K562 (cell line): ENCODE measurements around the gene CLPSL2. TPM values are rescaled to one million over a fixed set of nuclear protein-coding genes. Genes with fewer than 3 reads are reported as not detected.
A peak's percentile ranks its signal among the peaks of the same experiment; 100 is the strongest.

Source experiments
- ATAC-seq: fragments of 200-7000 bp; cut with Tn5 transposase; 3 replicates; pipeline ENCODE4 v1.9.1; 2020; ENCODE audit warnings: moderate library complexity
- BruUV-seq: library from RNA; stranded (reverse); fragments of 400-500 nt; replicated peaks from 2 replicates; lab custom pipeline; 2021; lab: Mats Ljungman, UMichigan
- CTCF ChIA-PET: fragments of 300-600 bp; formaldehyde crosslinking; extraction: SDS; loops from one replicate; lab custom pipeline; 2021; ENCODE audit warnings: low intra/inter-chr PET ratio; lab: Yijun Ruan, JAX
- POLR2A ChIA-PET: fragments of 300-600, 350-650 bp; sonication (Branson Sonifier 250); formaldehyde crosslinking; extraction: SDS; loops from one replicate; lab custom pipeline; 2021; ENCODE audit warnings: antibody characterized with exemption, inconsistent platforms; lab: Yijun Ruan, JAX
- DNase-seq, 4 experiments: peaks; one replicate each; pipeline versions ENCODE4 v3.0.0 to v3.0.0-alpha.2; 2011 to 2018; ENCODE audit warnings: low spot score in 3 of 4, mixed read lengths in 3 of 4; ENCODE audit errors: extremely low read depth in 1 of 4
- FAIRE-seq: peaks from 2 replicates; lab custom pipeline; 2011; peaks lifted over from hg19 to GRCh38; lab: Jason Lieb, UNC
- H2AFZ ChIP-seq: 2 replicates; pipeline ENCODE4 v1.6.0; 2011; ENCODE audit warnings: low read depth, low read length, control low read depth, inconsistent platforms
- H3K27ac ChIP-seq: fragments of 200-600 bp; 3 replicates; pipeline ENCODE4 v1.8.0; 2011; ENCODE audit warnings: low read depth, mild to moderate bottlenecking, control low read depth, inconsistent platforms, low read length, moderate library complexity, mixed read lengths; ENCODE audit errors: extremely low read depth
- H3K27me3 ChIP-seq, 2 experiments: fragments of 300-600 bp in 1 of 2; 2 replicates in 1 of 2; 3 replicates in 1 of 2; pipeline versions ENCODE4 v1.6.0 to v1.8.0; 2011; ENCODE audit warnings: inconsistent platforms in 2 of 2, low read length in 2 of 2, mild to moderate bottlenecking in 1 of 2, mixed read lengths in 1 of 2, moderate library complexity in 1 of 2; ENCODE audit not compliant: control insufficient read depth in 2 of 2, insufficient read depth in 2 of 2
- H3K36me3 ChIP-seq: fragments of 300-600 bp; 3 replicates; pipeline ENCODE4 v1.8.0; 2011; ENCODE audit warnings: mild to moderate bottlenecking, low read length, inconsistent platforms; ENCODE audit not compliant: control insufficient read depth, insufficient read depth
- H3K4me1 ChIP-seq, 2 experiments: fragments of 200-600 bp in 1 of 2; replicated peaks in 1 of 2; 2 replicates in 1 of 2; 3 replicates in 1 of 2; pipeline versions ENCODE4 v1.5.1 to v1.8.0; 2011; ENCODE audit warnings: inconsistent platforms in 2 of 2, low read length in 2 of 2, mild to moderate bottlenecking in 1 of 2, mixed read lengths in 1 of 2, moderate library complexity in 1 of 2; ENCODE audit not compliant: control insufficient read depth in 2 of 2, insufficient read depth in 2 of 2
- H3K4me2 ChIP-seq: 2 replicates; pipeline ENCODE4 v1.6.1; 2011; ENCODE audit warnings: low read length, control low read depth, inconsistent platforms, mixed read lengths; ENCODE audit not compliant: insufficient read depth
- H3K4me3 ChIP-seq: fragments of 200-600 bp; sonication (generic), shearing (Covaris generic); 2 replicates; pipeline ENCODE4 v1.5.1; 2016; ENCODE audit warnings: control low read depth, inconsistent platforms
- H3K79me2 ChIP-seq: fragments of 200-600 bp; 3 replicates; pipeline ENCODE4 v1.8.0; 2011; ENCODE audit warnings: low read length, inconsistent platforms; ENCODE audit not compliant: control insufficient read depth, insufficient read depth
- H3K9ac ChIP-seq, 2 experiments: 2 replicates each; pipeline versions ENCODE4 v1.6.0 to v1.6.1; 2011; ENCODE audit warnings: low read depth in 2 of 2, low read length in 2 of 2, control low read depth in 1 of 2, inconsistent platforms in 1 of 2, mild to moderate bottlenecking in 1 of 2, mixed read lengths in 1 of 2; ENCODE audit not compliant: insufficient read depth in 1 of 2
- H3K9me1 ChIP-seq: one replicate; pipeline ENCODE4 v1.6.0; 2011; ENCODE audit warnings: inconsistent platforms, mild to moderate bottlenecking, low read length, moderate library complexity; ENCODE audit not compliant: control insufficient read depth, insufficient read depth
- H3K9me3 ChIP-seq: replicated peaks from 2 replicates; pipeline ENCODE4 v1.5.1; 2011; ENCODE audit warnings: low read depth, low read length, inconsistent platforms; ENCODE audit not compliant: control insufficient read depth, insufficient read depth
- H4K20me1 ChIP-seq: replicated peaks from 2 replicates; pipeline ENCODE4 v1.6.1; 2011; ENCODE audit warnings: low read length, inconsistent platforms, mixed read lengths; ENCODE audit not compliant: control insufficient read depth, insufficient read depth
- CEBPB ChIP-seq: fragments of 450-650 bp; IDR thresholded peaks from 2 replicates; pipeline ENCODE4 v1.6.1; 2016; ENCODE audit warnings: missing genetic modification characterization, missing compliant biosample characterization
- CEBPG ChIP-seq, 3 experiments: fragments of 200-800 bp in 1 of 3; sonication (Bioruptor generic) in 1 of 3; sonication (generic) in 1 of 3; formaldehyde crosslinking in 1 of 3; IDR thresholded peaks in 2 of 3; conservative IDR thresholded peaks in 1 of 3; 2 replicates each; pipeline versions ENCODE4 v1.6.1 to v1.8.0; 2016 to 2022; ENCODE audit warnings: missing compliant biosample characterization in 2 of 3, missing genetic modification characterization in 2 of 3, mild to moderate bottlenecking in 1 of 3, missing genetic modification reagents in 1 of 3
- FOXP1 ChIP-seq: sonication (generic); formaldehyde crosslinking; IDR thresholded peaks from 2 replicates; pipeline ENCODE4 v1.8.0; 2022; ENCODE audit warnings: mild to moderate bottlenecking, missing genetic modification reagents
- IRF2 ChIP-seq: sonication (generic); formaldehyde crosslinking; IDR thresholded peaks from 2 replicates; pipeline ENCODE4 v1.8.1; 2022; ENCODE audit warnings: mild to moderate bottlenecking, missing genetic modification reagents
- ZNF3 ChIP-seq: fragments of 250-450 bp; sonication (Bioruptor Pico); IDR thresholded peaks from 2 replicates; pipeline ENCODE4 v1.5.0; 2021; ENCODE audit warnings: mild to moderate bottlenecking, moderate library complexity
- WGBS: fragments of 100-300 bp; shearing (Covaris generic); methylation state at CpG from one replicate; pipeline ENCODE4 v1.1.6; 2016; ENCODE audit warnings: low coverage, mixed read lengths; ENCODE audit not compliant: insufficient coverage; ENCODE audit errors: missing lambda C conversion rate; 5-methylcytosine and 5-hydroxymethylcytosine counted together
- in situ Hi-C: fragments of 300-500 bp; cut with MboI; formaldehyde crosslinking; loops from 4 replicates; pipeline ENCODE4 v1.15.0; 2018; ENCODE audit warnings: inconsistent platforms, mixed read lengths
- intact Hi-C: fragments of 100-400 bp; cut with micrococcal nuclease; formaldehyde crosslinking; loops from 2 replicates; pipeline ENCODE4 v1.14.2; 2022
- polyA plus RNA-seq, 8 experiments: library from polyadenylated mRNA; depleted of rRNA in 4 of 8; stranded (reverse) in 5 of 8; unstranded in 3 of 8; fragments of >200 nt; fragmentation: Nextera tagmentation in 2 of 8; fragmentation: Illumina TruSeq in 1 of 8; extraction: Ambion mirVana in 2 of 8; extraction: Trizol in 1 of 8; gene quantifications; 2 replicates each; pipeline versions ENCODE4 v1.2.1 to v1.2.3, GENCODE V29; 2011 to 2014; ENCODE audit warnings: inconsistent platforms in 1 of 8, missing spikeins in 1 of 8
- total RNA-seq, 7 experiments: library from RNA; depleted of rRNA in 6 of 7; stranded (reverse); fragments of >200 nt in 6 of 7; fragmentation: Illumina TruSeq in 2 of 7; extraction: Trizol in 2 of 7; gene quantifications; 2 replicates each; pipeline versions ENCODE4 v1.2.1 to v1.2.3, GENCODE V29; 2011 to 2021; ENCODE audit warnings: low replicate concordance in 1 of 7

Gene CLPSL2
- total and polyA plus RNA-seq, 9 of the 15 experiments (the other 6 are each of a cell fraction or from before 2014, with no cell fraction given): not detected

GRCh38 chr6:35790683-35791082 lies 14.3 kb downstream of the CLPSL2 start:
- Histone ChIP-seq H3K36me3 (no peaks in the 10 kb centered on the region), H3K9me1 (no peaks in the 10 kb centered on the region), H3K79me2 (no peaks in the 10 kb centered on the region), H3K9me3 (no peaks in the 10 kb centered on the region), H3K4me3 (no peak overlapping the region), H4K20me1 (no peaks in the 10 kb centered on the region; the same call in 1 of the 2 replicates), H3K4me1 (peaks cover 0 to 6% of the 10 kb centered on the region in 2 experiments; a peak in 2 of 5 replicates), H3K4me2 (no peak overlapping the region), H3K27me3 (peaks cover 63 to 72% of the 10 kb centered on the region in 2 experiments), H2AFZ (no peak overlapping the region), H3K9ac (no peak overlapping the region), H3K27ac (no peak overlapping the region)
- BruUV-seq: no TSS peak
- POLR2A ChIA-PET: interaction anchor here (0.8 kb wide), 1 partner anchor 11 kb away, joined by 3 read pairs; no protein-coding TSS in a partner anchor
- TF ChIP-seq IRF2 (CRISPR knock-in tag): 0 out of 2 replicates have a peak, but pooled peaks have one; percentile 15
- TF ChIP-seq CEBPB (tag): peak; percentile 70
- TF ChIP-seq ZNF3 (CRISPR knock-in tag): no peak
- no peak for TF ChIP-seq FOXP1 (CRISPR knock-in tag)
- 0 out of 2 replicates have a peak, but pooled peaks have one; percentile 35 for TF ChIP-seq CEBPG (CRISPR knock-in tag; IDR thresholded peaks at IDR 0.05)
- peak in 1 of 2 experiments; percentile 46; a peak in 1 of 4 replicates for TF ChIP-seq CEBPG (tag; conservative IDR thresholded peaks at IDR 0.05 in 1 of 2, IDR thresholded peaks at IDR 0.05 in 1 of 2)
- CTCF ChIA-PET: interaction anchor here (0.5 kb wide), 1 partner anchor 245 kb away, joined by 4 read pairs; no protein-coding TSS in a partner anchor
- in situ Hi-C loops: no loop called here
- ATAC-seq (no peak), DNase-seq (peak in 1 of 4 experiments; percentile 8), FAIRE-seq (no peak)
- intact Hi-C loops: no loop called here
- 3% methylated on average over 5 of the region's 5 CpGs for WGBS
